ENCODE measurements around the gene CNGB1.

Gene CNGB1

GRCh38 chr16:57970319-57970718, 609 bp downstream of the CNGB1 start:
- no peak for DNase-seq

- no peak for DNase-seq
Observed at GRCh38 chr16:57969451-57970123, 1.3 kb downstream of the CNGB1 start.

GRCh38 chr16:57967916-57968315, 3.0 kb downstream of the CNGB1 start:
- DNase-seq = no peak

DNA sequence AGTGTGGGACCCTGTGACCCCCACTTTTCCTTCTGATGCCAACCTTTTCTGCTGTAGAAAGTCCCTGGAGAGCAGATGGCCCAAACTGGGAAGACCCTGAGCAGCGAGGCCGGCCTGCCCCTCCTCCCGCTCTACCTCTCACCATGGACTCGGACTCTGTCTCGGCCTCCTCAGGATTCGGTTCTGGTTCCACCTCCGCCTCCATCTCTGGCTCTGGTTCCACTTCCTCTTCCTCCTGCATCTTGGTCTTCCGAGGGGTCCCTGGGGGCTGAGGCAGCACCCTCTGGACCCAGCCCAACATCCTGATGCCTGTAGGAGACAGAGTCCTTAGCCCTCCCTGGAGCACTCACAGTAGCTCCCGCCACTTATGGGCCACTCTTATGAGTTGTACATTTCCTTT, 3.9 kb downstream of the CNGB1 start:
- no peak for DNase-seq

GRCh38 chr16:57966204-57966771, 4.6 kb downstream of the CNGB1 start:
- DNase-seq = no peak

- no peak for DNase-seq
Observed at GRCh38 chr16:57964157-57964700, 6.7 kb downstream of the CNGB1 start.

DNA sequence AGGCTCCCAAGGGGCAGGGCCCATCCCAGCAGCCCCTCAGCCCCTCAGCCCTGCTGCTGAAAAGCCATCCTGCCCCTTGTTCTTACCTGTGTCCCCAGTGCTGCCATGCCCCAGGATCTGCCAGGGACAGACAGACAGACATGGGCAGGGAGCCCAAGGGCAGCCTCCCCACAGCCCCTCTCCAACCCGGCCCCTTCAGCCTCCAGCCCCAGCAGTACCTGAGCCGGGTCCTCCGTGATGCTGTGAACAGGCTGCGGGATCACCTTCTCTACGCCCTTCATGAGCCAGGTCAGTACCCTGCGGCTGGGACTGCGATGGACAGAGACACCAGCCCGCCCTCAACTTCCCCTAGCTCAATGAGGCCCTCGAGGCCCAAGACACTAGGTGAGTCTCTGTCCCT, 8.2 kb downstream of the CNGB1 start:
- DNase-seq = no peak

DNA sequence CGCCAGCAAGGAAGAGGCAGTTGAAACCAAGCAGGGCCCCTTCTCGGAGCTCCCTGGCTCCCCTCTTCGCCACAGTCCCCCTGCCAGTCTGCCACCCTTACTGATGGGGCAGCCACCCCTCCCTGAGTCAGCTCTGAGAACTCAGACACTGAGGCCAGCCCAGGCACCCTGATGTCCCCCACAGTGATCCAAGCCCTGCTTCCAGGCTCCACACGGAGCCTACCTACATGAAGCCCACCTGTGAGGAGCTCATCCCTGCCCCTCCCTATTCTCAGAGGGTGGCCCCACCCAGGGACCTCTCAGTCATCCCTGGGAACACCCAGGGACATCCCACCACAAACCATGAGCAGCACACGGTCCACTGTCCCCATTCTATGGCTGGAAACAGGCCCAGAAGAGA, 8.9 kb downstream of the CNGB1 start:
- no peak for DNase-seq

- no peak for DNase-seq
Observed at GRCh38 chr16:57961538-57961937, 9.4 kb downstream of the CNGB1 start.

DNA sequence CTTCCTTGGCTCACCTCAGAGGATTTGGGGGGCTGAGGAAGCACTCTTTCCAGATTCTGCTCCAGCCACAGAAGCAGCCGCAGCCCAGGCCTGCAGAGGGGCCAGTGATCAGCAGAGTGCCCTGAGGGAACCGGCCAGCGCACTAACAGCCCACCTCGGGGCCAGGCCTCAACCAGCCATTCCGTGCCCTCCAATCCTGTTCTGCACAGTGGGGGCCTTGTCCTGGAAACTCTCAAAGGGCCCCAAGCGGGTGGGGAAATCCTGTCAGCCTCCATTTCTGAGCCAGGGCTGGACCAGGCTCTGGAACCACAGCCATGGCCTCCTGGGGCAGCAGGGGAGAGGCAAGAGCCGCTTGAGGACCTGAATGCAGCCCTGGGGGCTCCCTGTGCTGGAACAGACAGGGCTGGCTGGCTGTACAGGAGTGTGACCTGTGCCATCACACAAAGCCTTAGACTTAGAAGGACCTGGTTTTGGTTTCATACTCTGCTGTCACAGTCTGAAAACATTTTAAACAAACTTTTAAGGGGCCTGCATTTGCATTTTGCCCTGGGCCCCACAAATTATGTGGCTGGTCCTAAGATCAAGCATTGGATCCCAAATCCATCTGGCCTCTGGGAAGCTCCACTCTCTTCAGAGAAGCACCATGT, 10.0 kb downstream of the CNGB1 start:
- no peak for DNase-seq

DNA sequence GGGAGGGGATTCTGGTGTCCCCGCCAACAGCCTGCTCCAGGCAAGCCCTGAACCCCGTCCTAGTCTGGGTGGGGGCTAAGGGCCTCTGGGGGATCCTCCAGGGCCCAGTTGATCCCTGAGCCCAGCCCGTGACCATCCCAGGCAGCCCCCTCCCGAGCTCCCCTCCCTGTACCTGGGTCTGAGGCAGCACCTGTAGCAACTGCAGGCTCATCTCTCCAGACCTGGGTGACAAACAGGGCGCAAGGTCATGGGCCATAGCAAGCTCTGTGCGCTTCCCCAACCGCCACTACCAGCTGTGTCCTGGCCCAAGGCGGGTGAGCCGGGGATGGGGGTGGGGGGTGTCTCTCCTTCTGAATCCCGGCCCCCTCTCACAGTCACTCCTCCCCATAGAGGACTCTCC, 10.6 kb downstream of the CNGB1 start:
- no peak for DNase-seq

DNA sequence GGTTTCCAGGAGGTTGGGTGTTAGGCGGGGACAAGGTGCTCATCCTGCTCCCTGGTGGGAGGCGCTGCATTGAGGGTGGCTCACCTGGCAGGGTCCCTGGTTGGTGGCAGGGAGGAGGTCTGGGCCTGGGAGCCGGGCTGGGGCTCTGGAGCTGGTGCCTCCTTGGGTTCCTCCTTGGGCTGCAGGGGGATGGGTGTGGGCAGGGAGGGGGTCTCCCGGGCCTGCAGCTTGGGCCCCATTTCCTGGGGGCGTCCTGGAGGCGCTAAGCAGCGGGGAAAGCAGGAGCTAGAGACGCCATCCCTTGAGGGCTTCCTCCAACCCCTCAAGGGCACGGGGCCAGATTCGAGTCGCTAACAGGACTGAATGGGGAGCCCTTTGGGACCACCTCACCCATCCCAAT, 11.1 kb downstream of the CNGB1 start:
- no peak for DNase-seq

- DNase-seq = no peak
Observed at GRCh38 chr16:57959121-57959520, 11.8 kb downstream of the CNGB1 start.

DNA sequence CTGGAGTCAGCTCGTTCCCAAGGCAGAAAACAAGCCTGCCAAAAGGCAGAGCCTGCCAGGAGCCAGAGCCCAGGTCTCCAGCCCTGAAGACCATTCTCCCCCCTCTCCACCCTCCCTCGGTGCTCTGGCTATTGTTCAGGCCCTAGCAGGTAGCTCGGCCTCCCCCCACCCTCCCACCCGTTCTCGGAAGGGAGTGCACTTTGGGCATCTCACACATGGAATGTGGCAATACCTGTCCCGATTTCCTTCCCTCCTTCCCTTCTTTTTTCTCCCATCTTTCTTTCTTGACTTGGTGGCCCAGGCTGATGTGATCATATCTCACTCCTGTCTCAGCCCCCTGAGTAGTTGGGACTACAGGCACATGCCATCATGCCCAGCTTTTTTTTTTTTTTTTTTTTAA, 12.4 kb downstream of the CNGB1 start:
- no peak for DNase-seq

DNA sequence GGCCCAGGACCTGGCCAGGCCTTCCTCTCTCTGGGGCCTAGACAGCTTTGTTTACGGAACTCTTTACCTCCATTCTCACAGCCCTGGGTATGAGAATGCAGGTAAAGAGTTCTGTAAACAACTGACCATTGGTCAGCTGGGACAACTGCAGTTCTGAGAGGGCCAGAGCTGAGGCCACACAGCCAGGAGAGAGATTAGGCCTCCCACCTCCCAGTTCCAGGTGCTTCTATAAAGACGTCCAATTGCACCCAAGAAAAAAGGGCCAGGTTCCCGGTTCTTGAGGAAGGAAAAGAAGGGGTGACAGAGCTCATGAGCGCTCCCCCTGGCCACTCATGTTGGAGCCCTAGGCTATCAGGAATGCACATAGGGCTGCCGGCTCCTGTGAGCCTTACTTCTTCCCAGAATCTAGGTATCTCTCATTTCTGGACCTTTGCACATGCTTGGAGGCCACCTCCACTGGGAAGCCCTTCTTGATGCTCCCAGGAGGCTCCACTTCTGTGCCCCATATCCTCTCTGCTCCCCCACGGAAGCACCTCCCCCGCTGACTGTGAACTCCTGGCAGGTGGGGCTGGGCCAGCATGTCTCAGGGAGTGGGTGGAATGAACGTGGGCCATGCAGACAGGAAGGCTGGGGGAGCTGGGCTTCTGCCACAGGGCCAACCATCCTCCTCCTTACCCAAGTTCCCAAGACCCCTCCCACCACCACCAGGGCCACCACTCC, 13.1 kb downstream of the CNGB1 start:
- no peak for DNase-seq

- no peak for DNase-seq
Observed at GRCh38 chr16:57956924-57957672, 13.8 kb downstream of the CNGB1 start.

DNA sequence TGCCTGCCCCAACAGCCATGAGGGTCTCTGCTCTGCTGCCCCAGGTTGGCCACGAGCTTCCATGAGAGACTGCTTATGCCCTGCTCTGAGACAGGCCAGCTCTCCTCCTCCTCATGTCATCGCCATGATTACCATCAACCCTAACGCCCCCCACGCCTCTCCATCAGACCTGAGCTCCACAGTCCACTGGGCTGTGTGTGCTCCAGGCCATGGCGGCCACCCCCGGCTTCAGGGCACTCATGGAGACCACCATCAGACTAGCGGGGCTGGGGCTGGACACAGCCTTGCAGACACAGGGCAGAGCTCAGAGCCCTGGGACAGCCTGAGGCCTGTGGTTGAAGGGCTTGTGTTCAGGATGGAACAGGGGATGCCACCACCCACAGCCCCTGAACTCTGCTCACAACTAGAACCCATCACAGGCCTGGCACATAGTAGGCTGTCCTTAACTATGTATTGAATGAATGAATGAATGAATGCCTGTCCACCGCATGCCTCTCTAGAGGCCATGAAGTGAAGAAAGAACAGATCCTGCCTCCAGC, 14.6 kb downstream of the CNGB1 start:
- no peak for DNase-seq

GRCh38 chr16:57955572-57956188, 15.2 kb downstream of the CNGB1 start:
- DNase-seq = no peak

GRCh38 chr16:57953857-57954256, 17.1 kb downstream of the CNGB1 start:
- no peak for DNase-seq

GRCh38 chr16:57952909-57953308, 18.0 kb downstream of the CNGB1 start:
- DNase-seq = no peak

DNA sequence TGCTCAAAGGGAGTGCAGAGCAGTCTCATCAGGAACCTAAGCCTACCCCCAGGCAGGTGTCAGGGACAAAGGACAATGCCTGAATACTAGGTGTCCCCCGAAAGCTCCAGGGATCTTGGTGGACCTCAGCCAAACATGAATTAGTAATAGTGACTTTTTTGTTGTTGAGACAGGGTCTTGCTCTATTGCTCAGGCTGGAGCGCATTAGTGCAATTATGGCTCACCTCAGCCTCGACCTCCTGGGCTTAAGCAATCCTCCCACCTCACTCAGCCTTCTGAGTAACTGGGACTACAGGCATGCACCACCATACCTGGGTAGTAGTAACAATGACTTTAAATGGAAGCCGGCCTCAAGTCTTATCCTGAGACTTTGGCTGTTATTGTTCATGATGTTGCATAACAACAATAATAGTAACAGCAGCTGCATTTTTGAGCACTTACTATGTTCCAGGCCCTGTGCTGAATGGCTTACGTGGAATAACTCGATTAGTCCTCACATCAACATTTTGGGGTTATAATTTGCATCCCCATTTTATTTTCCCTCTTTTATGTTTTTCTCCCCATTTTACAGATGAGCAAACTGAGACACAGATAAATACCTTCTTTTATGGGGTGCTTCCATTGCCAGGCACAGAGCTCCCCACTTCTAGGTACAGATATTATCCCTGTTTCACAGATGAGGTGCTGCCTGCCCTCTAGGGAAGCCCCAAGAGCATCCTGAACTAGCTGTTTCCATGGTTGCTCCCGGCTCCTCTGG, 19.5 kb downstream of the CNGB1 start:
- DNase-seq = no peak
